Measurements from ENCODE around the gene RASSF7. TPM values are rescaled to one million over a fixed set of nuclear protein-coding genes. Genes with fewer than 3 reads are reported as not detected.

The RASSF7 gene
- total RNA-seq, 2 experiments from 2014 or later: 15.1 to 18.0 TPM

- Histone ChIP-seq H3K9me2 (ENCODE audit: insufficient read depth, low read length) (no peaks in the 10 kb centered on the region), H3K9me3 (ENCODE audit: low read length) (no peaks in the 10 kb centered on the region), H3K79me2 (ENCODE audit: insufficient read depth, low read depth, low read length) (no peaks in the 10 kb centered on the region), H3K4me3 (ENCODE audit: low read depth, low read length, poor library complexity, severe bottlenecking) (peak overlapping the region; percentile 66), H3K36me3 (ENCODE audit: insufficient read depth, low read length) (no peaks in the 10 kb centered on the region), H3K4me2 (ENCODE audit: low read length) (peak overlapping the region; percentile 93), H3K4me1 (ENCODE audit: insufficient read depth, low read length, poor library complexity, severe bottlenecking) (peaks cover 34% of the 10 kb centered on the region), H3K27ac (ENCODE audit: low read depth, low read length, poor library complexity, severe bottlenecking) (no peak overlapping the region), H2AFZ (ENCODE audit: low read length) (no peak overlapping the region), H4K20me1 (ENCODE audit: insufficient read depth, low read length) (no peaks in the 10 kb centered on the region)
- intact Hi-C loops (cut with micrococcal nuclease; ENCODE audit: unreplicated experiment): loop anchor here (5.0 kb wide), 1 partner anchor 166 kb away; no protein-coding TSS in a partner anchor
- BruUV-seq (replicated peaks): no TSS peak
- TF ChIP-seq CTCF (conservative IDR thresholded peaks at IDR 0.05; ENCODE audit: low read length) (no peak), EZH2phosphoT487 (IDR thresholded peaks at IDR 0.05; ENCODE audit: borderline replicate concordance, low read depth, low read length) (no peak)
- DNase-seq (ENCODE audit: low spot score): no peak
- CTCF ChIA-PET (ENCODE audit: unreplicated experiment): no interaction called here
- POLR2A ChIA-PET: interaction anchor here (1.0 kb wide), 1 partner anchor 20 kb away, joined by 3 read pairs; no protein-coding TSS in a partner anchor
Measured at GRCh38 chr11:555780-556661, 4.7 kb upstream of the RASSF7 start.

GRCh38 chr11:556662-557256 lies 4.0 kb upstream of the RASSF7 start:
- DNase-seq (ENCODE audit: low spot score): no peak
- no peak overlapping the region for H3K4me3 ChIP-seq (ENCODE audit: low read depth, low read length, poor library complexity, severe bottlenecking)
- no peak overlapping the region for H3K27ac ChIP-seq (ENCODE audit: low read depth, low read length, poor library complexity, severe bottlenecking)
- no peak for TF ChIP-seq CTCF (conservative IDR thresholded peaks at IDR 0.05; ENCODE audit: low read length)
- no peak for TF ChIP-seq EZH2phosphoT487 (IDR thresholded peaks at IDR 0.05; ENCODE audit: borderline replicate concordance, low read depth, low read length)
- no peaks in the 10 kb centered on the region for H3K36me3 ChIP-seq (ENCODE audit: insufficient read depth, low read length)
- no peaks in the 10 kb centered on the region for H4K20me1 ChIP-seq (ENCODE audit: insufficient read depth, low read length)
- no TSS peak for BruUV-seq (replicated peaks)
- no peaks in the 10 kb centered on the region for H3K9me3 ChIP-seq (ENCODE audit: low read length)
- peak overlapping the region; percentile 93; the same call in 1 of the 2 replicates for H3K4me2 ChIP-seq (ENCODE audit: low read length)
- peaks cover 37% of the 10 kb centered on the region for H3K4me1 ChIP-seq (ENCODE audit: insufficient read depth, low read length, poor library complexity, severe bottlenecking)
- POLR2A ChIA-PET: no interaction called here
- intact Hi-C loops (cut with micrococcal nuclease; ENCODE audit: unreplicated experiment): loop anchor here (5.0 kb wide), 1 partner anchor 166 kb away; no protein-coding TSS in a partner anchor
- H3K9me2 ChIP-seq (ENCODE audit: insufficient read depth, low read length): no peaks in the 10 kb centered on the region
- H2AFZ ChIP-seq (ENCODE audit: low read length): no peak overlapping the region
- no peaks in the 10 kb centered on the region for H3K79me2 ChIP-seq (ENCODE audit: insufficient read depth, low read depth, low read length)
- CTCF ChIA-PET (ENCODE audit: unreplicated experiment): no interaction called here

Measured in OCI-LY7 (cell line).